Inflammatory macrophage treated with lipopolysaccharide for 4 hours (primary cell): ENCODE measurements around the gene LRMDA.

Experiments
- DNase-seq: peaks from one replicate; pipeline ENCODE4 v3.0.0-alpha.2; 2020

Gene LRMDA

DNA sequence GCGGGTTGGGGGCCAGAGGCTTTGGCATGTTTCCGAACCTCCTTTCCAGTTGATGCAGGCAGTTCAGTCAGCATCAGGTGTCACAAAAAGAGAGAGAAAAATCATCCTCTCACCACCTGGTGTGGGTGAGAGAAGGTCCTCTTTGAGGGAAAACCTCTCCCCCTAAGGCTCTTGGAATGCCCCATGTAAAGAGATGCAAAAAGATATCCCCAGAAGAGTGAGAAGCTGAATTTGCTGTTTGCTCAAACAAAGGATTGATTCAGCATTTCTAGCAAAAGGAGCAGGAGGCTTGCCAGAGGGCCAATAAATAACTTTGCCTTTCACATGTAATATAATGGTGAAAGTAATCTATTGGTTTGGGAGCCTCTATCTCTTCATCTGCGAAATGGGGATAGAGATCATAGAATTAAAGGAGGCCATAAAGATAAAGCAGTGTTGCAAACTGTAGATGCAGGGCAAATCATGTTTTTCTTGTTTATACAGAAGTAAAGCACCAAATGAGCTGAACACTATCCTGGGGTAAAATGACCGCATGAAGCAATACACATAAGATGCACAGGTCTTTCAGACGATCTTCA is 425.9 kb downstream of the LRMDA start:
- DNase-seq = no peak

DNA sequence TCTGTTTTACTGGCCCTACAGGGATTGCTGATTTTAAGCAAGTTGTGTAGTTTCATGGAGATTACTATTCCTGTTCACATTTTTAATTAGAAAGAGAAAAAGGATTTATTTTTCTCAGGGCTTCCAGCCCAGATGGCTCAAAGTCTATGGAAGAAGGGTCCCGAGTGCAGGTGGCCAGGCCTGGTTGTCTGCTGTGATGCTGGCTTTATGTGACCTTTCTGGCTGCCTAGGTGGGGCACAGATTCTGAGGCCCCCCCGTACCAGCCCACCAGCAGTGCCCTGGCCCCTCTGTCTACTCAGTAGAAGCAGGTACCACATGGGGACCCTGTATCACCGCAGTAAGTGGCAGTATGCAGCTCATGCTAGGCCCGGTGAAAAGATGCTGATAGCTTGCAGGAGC is 426.5 kb downstream of the LRMDA start:
- no peak for DNase-seq

DNA sequence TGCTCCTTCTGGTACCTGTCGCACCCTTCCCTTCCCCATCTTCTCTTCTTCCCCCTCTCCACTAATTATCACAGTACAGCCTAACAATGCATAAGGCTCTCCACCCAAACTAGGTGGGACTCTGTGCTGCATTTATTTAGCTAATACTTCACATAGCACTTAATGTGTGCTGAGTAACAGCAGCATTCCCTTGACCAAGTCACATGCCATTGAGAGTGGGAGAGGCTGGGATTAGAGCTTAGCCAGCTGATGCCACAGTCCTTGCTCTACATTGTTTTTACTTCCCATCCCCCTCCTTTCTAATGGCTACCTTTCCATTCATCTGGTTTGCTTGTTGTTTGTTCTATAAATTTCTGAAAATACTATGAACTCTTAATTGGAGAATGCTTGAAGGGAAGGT is 426.9 kb downstream of the LRMDA start:
- no peak for DNase-seq

DNA sequence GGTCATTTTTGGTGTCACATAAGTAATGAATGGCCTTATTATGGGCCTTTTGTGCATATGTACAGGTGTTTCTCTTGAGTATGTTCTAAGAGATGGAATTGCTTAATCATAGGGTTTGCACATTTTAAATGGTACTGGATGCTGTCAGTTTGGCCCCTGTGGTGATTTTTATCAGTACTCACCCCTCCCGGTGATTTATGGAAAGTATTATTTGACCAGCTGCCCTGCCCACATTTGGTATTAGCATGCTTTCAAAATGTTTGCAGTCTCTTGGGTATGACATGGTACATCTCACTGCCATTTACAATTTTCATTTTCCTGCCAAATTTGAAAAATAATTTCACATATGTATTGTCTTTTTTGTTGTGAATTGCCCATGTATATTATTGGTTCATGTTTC is 427.7 kb downstream of the LRMDA start:
- DNase-seq = no peak

DNA sequence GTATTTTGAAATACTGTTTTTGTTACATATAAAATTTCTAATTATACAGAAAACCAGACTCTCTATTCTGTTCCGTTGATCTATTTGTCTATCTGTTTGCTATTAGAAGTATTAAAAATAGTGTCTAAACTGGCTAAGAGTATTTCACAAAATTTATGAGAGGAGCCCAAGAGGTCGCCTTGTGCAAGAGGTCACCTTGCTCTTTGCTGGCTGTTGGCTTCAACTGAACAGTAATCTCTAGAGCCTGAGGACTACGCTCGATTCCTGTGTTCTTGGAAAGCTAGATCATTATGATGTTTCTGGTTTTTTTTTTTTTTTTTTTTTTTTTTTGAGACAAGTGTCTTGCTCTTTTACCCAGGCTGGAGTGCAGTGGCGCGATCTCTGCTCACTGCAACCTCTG is 428.6 kb downstream of the LRMDA start:
- no peak for DNase-seq

DNA sequence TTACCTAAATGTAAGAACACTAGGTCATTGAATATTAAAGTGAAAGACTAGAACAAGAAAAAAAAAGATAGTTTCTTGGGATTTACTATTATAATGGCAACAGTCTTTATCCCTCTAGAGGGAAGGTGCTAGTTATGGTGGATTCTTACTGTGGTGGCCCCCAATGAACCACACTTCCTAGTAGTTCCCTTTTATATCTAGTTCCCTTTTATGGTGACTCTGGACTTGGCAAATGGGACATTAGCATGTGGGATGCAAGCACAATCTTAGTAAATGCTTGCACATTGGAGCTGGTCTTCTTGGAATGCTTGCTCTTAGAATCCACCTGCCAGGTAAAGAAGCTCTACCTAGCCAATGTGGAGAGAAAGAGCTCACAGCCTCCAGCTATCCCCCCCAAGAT is 430.2 kb downstream of the LRMDA start:
- peak; percentile 30 for DNase-seq

DNA sequence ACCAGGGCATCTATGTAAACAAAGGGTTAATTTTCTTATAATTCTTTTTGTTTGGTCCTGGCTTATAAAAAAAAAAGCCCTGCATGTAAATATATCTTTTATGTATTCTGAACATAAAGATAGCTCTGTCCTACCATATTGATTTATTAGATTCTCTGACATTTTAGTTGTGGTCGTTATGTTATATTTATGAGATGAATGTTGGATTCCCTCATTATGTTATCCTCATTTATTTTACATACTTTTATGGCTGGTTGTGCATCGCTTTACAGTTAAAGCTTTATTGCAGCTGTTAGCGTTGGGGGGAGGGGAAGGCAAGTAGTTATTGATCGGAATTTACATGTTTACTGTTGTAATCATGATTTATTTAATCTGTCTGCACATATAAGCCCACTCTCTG is 431.5 kb downstream of the LRMDA start:
- DNase-seq = no peak

DNA sequence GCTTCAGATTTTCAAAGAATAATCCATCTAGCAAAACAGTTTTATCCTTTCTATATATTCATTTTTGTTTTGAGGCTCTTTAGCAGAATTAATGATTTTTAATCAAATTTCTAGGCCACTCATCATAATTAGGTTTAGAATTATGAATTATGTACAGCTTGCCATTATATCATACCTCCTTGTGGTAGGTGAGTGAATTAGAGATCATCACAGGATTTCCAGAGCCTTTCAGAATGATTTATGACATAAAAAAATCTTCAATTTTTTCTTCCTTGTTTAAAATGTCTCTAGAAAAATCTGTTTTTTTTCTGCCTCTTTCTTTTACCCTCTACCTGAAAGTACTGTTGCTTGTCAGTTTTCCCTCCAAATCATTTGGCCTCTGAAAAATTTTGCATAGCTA is 433.3 kb downstream of the LRMDA start:
- no peak for DNase-seq

DNA sequence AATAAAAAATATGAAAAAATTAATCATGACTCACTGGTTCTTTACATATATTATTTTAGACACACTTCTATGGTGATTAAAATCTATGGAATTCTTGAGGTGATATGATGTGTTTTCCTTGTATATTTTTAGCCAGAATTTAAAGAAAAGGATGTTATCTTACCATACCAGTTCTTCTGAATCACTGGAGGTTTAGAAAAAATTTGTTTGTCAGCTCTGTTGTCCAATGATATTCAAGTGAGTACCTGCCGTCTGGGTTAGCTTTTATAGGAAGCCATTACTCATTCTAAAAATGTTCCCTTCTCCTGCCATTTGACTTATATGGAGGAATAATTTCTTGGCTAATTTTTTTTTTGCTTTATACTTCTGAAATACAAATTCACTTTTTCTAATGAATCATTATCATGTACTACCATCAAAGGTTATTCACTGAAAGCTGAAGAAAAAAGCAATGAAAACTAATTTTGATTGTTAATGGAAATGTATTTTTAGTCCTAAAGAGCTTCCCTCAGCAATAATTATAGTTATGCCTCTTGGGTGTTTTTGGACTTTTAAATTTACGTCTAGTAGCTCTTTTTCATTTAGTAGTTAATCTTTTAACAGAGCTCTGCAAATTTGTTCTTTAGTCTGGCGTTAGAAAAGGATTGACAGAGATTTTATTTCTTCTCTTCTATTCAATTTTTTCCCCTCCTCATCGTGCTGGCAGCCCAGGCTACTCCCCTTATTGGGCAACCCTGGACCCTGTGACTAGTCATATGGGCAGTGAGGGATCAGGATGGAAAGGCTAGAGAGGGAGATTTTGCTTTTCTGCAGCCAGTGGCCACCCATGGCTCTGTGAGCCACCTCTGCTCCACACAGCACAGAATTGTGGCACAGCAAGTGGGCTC is 434.2 kb downstream of the LRMDA start:
- DNase-seq = no peak

DNA sequence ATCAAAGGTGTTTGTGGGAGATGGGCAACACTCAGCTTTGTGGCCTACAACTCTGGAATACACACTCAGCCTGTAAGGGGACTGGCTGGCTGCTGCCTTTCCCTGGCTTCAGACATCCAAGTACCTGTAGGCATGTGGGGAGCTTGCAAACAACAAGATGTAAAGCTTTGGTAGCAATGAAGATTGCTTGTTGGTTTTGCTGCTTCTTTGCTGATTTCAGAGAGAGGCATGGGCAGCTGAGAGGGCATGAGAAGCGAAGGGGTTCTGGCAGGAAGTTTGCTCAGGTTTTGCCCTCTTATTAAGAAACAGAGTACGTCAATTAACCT is 434.8 kb downstream of the LRMDA start:
- no peak for DNase-seq

DNA sequence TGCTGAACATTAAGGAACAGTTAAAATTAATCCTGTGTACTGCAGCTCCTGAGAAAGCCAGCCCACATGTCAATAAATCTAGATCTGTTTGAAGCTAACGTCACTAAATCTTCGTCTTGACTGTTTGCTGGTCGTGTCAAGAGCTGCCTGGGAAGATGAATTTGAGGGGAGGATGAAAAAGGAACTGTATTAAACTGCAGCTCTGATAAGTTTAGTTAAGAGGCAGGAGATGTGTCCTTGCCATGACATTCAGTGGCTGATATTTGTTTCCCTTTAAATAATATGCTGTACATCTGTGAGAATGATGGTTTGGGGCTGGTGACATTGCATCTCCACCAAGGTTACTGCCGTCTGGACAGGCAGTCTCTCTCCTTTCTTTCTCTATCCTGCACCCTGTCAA is 435.3 kb downstream of the LRMDA start:
- no peak for DNase-seq

DNA sequence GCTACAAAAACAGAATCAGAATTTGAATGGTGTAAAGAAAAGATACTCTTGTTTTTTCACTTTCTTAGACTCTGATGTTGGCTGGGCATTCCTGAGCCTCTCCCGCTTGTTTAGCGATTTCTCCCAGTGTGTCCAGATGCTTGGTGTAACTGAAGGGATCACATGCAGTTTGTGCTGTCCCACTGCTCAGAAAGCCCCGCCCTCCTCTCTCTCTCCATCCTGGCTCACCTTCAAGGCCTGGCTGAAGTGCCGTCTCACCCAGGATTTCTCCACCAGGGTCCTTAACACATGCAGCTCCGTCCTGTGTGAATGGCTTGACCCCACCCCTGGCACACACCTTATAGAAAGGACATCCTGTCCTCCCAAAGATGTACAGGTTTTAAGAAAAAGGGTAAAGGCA is 437.1 kb downstream of the LRMDA start:
- DNase-seq = no peak

DNA sequence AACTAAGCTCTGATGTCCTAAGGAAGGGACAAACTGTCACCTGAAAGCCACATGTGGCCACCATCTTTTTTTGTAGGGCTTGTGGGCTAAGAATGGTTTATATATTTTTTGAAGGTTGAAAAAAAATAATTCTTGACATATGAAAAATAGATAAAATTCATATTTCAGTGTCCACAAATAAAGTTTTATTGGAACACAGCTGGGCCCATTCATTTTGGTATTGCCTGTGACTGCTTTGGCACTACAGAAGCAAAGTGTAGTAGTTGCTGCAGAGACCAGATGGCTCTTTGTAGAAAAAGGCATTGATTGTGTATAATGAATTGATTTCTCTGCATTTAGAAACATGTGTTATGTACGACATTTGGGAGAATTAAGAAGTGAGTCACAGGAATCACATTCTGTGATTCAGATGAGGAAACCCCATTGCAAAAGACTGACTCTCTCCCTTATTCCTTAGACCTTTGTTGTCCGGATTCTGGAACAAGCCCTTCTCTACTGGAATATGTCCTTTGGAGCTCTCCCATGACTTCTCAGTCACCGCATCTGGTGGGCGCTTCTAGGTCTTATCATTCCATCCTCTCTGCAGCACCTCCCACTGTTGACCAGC is 438.7 kb downstream of the LRMDA start:
- DNase-seq = no peak

DNA sequence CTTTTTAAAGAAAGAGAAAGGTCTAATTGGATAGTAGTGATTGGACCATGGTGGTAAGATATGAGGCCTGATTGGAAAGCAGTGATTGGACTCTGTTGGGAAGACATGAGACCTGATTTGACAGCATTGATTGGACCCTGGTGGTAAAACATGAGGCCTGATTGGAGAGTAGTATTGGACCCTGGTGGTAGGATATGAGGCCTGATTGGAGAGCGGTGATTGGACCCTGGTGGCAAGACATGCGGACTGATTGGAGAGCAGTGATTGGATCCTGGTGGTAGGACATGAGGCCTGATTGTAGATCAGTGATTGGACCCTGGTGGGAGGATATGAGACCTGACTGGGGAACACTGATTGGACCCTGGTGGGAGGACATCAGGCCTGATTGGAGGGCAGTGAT is 444.3 kb downstream of the LRMDA start:
- DNase-seq = no peak

DNA sequence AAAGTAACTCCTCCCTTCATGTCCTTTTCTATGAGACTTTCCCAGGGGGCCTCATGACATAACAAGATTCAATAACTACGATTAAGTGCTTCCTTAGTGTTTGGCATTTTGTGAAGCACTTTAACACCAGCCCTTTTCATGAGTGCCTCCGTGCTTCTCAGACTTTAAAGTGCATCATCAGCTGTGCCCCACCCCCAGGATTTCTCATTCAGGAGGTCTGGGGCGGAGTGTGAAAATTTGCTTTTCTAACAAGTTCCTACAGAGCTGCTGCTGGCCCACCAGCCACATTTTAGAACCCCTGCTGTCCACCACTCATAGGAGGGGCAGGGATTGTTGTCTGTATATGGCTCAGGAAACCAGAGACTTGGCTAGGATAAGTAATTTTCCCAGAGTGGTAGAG is 445.3 kb downstream of the LRMDA start:
- no peak for DNase-seq

DNA sequence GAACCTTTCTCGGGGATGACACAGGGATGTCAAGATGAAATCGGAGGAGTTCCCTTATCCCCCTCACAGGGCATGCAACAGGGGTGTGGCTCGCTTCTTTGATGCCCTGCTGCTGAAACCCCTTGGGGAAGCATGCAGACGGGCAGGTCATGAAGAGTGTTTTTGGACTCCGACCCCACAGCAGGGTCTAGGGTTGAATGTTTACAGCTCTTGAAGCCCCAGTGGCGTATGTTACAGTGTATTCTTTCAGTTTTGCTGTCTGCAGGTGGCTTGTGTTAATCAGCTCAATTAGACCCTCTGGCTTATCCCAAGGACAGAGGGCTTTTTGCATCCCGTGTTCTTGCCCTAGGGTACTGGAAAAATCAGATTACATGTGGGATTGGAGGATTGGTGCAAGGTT is 446.5 kb downstream of the LRMDA start:
- DNase-seq = no peak

DNA sequence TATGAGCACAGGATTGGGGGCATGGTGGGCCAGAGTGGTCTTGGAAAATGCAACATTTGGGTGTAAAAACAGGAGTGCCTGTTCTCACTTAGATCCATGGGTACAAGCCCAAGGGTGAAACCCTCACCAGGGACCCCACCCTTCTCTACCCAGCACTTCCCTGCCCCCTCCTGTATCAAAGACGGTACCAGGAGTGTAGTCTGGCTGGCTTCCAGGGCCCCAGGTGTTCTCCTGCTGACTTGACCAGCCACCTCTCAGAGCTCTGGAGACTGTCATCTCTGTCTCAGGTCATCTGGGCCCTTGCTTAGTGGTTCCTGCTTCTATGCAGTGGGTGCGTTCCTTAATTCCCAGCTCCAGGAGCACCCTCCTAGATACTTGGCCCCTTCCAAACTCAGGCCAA is 447.2 kb downstream of the LRMDA start:
- DNase-seq = no peak

DNA sequence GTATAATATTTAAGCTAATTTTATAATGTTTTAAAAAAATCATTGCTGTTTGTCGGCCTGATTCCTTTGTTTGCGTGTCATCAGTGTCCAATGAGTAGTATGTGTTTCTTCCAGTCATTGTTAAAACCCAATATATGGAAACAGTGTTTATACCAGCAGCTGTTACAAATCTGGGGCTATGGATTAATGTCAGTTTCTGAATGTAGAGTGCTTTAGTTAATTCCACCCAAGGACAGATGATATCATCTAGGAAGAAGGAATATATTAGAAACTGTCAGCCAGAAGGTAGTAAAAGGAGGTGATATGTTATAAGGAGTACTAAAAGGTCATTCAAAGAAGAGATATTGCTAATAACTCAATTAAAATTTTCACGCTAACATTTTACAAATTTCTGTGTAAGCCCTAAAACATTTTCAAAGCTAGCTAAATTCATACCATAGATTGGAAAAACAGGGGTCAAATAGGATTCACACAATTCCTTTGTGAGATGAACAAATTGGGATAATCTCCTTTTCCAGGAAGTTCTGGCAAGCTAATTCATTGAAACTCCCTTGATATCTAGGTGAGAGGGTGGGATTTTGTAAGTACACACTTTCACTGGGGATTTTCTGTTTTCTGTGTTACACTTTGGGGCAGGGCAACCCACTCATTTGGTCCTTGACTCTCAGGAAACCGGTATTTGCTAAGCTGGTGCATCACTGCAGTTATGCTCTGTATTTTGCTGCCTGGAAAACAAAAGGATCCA is 448.8 kb downstream of the LRMDA start:
- DNase-seq = no peak

DNA sequence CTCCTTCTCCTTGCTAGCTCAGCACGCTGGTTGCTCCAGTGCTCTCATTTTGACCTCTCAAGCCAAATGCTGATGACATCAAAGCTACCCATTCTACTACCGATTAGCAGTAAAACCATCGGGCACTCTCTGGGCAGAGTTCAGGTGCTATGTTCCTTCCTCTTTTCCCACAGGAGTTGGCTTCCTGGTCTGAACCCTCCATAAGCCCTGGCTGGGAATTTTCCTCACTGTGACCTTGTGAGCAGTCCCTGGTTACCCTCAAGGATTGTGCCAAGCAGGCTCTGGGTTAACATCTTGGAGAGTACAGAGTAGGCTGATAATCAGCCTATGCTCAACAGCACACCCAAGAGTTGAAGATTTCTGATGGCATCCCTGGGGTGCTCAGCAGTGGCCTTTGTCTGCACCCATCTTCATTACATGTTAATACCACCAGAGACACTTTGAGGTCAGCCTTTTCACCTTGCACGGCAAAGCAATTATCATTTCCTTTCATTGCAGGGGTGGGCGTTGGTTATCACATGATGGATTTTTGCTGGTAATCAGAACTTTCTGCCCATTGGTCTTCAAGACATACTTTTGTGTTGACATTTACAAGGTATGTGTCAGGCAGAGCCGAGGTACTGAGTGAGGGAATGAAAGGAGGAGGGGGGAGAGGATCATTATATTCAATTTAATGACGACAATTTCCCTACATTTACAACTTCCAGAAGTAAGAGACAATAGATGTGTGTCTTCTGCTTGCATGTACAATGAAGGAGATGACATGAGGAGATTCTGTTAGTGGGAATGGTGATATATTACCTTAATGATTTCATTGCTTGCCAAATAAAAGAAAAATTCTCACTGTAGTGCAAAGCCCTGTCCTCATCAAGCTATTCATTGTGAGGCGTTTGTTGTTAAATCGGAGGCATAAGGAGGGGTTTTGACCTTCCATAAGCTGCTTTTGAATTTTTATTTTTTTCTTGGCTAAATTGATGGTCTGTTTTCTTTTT is 452.0 kb downstream of the LRMDA start:
- DNase-seq = no peak

DNA sequence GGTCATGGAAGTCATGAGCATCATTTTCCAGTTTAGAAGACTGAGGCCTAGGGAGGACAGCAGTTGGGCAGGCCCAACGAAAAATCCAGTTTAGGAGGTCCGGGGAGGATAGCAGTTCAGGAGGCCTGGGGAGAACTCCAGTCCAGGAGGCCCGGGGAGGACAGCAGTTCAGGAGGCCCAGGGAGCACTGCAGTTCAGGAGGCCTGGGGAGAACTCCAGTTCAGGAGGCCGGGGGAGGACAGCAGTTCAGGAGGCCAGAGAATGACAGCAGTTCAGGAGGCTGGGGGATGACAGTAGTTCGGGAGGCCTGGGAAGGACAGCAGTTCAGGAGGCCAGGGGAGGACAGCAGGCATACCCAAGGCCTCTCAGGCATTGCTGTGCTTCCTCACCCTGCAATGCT is 453.4 kb downstream of the LRMDA start:
- DNase-seq = no peak

DNA sequence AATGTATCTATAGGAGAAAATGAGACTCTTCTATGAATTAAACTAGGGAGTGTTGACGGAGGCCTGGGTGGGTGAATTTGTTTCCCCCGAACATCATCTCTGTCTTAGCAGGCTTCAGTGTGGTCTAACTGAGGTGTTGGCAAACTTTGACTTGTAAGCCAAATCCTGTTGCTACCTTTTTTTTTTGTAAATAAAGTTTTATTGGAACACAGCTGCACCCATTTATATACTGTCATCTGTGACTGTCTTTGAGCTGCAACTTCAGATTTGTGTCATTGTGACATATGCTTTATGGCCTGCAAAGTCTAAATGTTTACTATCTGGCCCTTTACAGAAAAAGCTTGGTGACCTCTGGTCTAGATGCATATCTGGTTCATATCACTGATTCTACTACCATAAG is 455.9 kb downstream of the LRMDA start:
- no peak for DNase-seq

DNA sequence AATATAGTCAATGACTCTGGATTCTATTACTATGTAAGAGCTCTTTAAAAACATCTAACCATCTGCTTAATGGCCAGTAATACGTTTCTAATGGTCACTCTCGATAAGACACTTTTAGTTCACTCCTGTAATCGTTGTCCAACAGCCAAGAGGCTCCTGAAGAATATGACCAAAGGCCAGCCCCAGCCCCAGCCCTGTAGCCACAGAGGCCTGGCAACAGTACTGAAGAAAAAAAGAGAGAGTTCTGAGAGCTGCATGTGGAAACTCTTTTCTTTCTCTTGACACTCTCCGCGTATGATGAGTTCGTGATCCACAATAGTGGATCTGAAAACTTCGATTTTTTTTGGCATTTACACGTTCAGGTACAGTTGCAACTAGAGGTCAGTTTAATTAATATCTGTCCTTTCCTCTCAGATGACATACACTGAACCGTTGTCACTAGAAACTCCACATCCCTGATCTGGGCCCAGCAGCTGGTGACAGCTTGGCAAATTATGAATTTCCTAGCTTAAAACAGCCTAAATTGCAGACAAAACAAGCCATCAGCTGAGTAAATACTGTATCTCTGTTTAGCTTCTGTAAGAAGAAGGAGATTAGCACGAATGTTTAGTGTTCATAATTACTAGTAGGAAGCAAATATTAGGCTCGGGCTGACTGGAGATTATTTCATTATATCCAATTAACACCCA is 456.7 kb downstream of the LRMDA start:
- no peak for DNase-seq
